HepG2 (cell line): ENCODE data around the gene CASKIN1. TPM values are rescaled to one million over a fixed set of nuclear protein-coding genes. Genes with fewer than 3 reads are reported as not detected.

Source experiments
- DDIT3 ChIP-seq: sonication (generic); formaldehyde crosslinking; IDR thresholded peaks from 2 replicates; pipeline ENCODE4 v1.4.0; 2020; ENCODE audit warnings: mild to moderate bottlenecking, missing genetic modification reagents
- DMTF1 ChIP-seq: sonication (generic); formaldehyde crosslinking; IDR thresholded peaks from 2 replicates; pipeline ENCODE4 v1.4.0; 2020; ENCODE audit warnings: mild to moderate bottlenecking, missing genetic modification reagents
- ELK4 ChIP-seq: sonication (generic); formaldehyde crosslinking; IDR thresholded peaks from 2 replicates; pipeline ENCODE4 v1.9.0; 2021; ENCODE audit warnings: missing genetic modification reagents, borderline replicate concordance
- FOXC1 ChIP-seq: sonication (generic); formaldehyde crosslinking; IDR thresholded peaks from 2 replicates; pipeline ENCODE4 v1.8.0; 2022; ENCODE audit warnings: mild to moderate bottlenecking, missing genetic modification reagents, borderline replicate concordance
- FOXO4 ChIP-seq: sonication (generic); formaldehyde crosslinking; conservative IDR thresholded peaks from 2 replicates; pipeline ENCODE4 v1.8.1; 2023; ENCODE audit warnings: missing genetic modification reagents
- HDAC6 ChIP-seq: fragments of 200-600 bp; sonication (generic); IDR thresholded peaks from 2 replicates; pipeline ENCODE4 v1.7.0; 2017; ENCODE audit warnings: mild to moderate bottlenecking, antibody characterized with exemption, low read length, low read depth
- HHEX ChIP-seq: IDR thresholded peaks from 2 replicates; pipeline ENCODE4 v1.6.1; 2016; ENCODE audit warnings: control low read depth
- MIER2 ChIP-seq: IDR thresholded peaks from 2 replicates; pipeline ENCODE4 v1.6.1; 2016; ENCODE audit warnings: missing biosample characterization, missing genetic modification reagents
- MIXL1 ChIP-seq: IDR thresholded peaks from 2 replicates; pipeline ENCODE4 v1.6.1; 2016
- NCOR1 ChIP-seq: fragments of 200-600 bp; sonication (generic); IDR thresholded peaks from 2 replicates; pipeline ENCODE4 v1.7.0; 2017; ENCODE audit warnings: antibody characterized with exemption, low read length, borderline replicate concordance
- PTBP1 ChIP-seq: fragments of 200-400 bp; formaldehyde crosslinking; IDR thresholded peaks from 2 replicates; pipeline ENCODE4 v1.6.1; 2018; ENCODE audit warnings: low read length, low read depth; ENCODE audit not compliant: poor library complexity, severe bottlenecking
- RBFOX2 ChIP-seq: fragments of 200-400 bp; formaldehyde crosslinking; IDR thresholded peaks from 2 replicates; pipeline ENCODE4 v1.6.1; 2017; ENCODE audit warnings: low read depth, mild to moderate bottlenecking, low read length
- SCMH1 ChIP-seq: sonication (generic); formaldehyde crosslinking; IDR thresholded peaks from 2 replicates; pipeline ENCODE4 v1.9.0; 2021; ENCODE audit warnings: missing genetic modification reagents, mild to moderate bottlenecking, borderline replicate concordance
- SSRP1 ChIP-seq: IDR thresholded peaks from 2 replicates; pipeline ENCODE4 v1.6.1; 2016; ENCODE audit warnings: control low read depth
- ZBTB3 ChIP-seq: sonication (generic); formaldehyde crosslinking; IDR thresholded peaks from 2 replicates; pipeline ENCODE4 v1.4.0; 2020; ENCODE audit warnings: low read depth, mild to moderate bottlenecking, moderate library complexity, missing genetic modification reagents, borderline replicate concordance
- ZNF282 ChIP-seq: fragments of 450-650 bp; IDR thresholded peaks from 2 replicates; pipeline ENCODE4 v1.6.1; 2018; ENCODE audit not compliant: partially characterized antibody
- ZNF530 ChIP-seq: sonication (generic); formaldehyde crosslinking; IDR thresholded peaks from 2 replicates; pipeline ENCODE4 v1.5.0; 2020; ENCODE audit warnings: low read depth, mild to moderate bottlenecking, missing genetic modification reagents
- ZNF749 ChIP-seq: sonication (generic); formaldehyde crosslinking; IDR thresholded peaks from 2 replicates; pipeline ENCODE4 v1.8.0; 2022; ENCODE audit warnings: mild to moderate bottlenecking, missing genetic modification reagents, moderate library complexity, borderline replicate concordance
- ZSCAN12 ChIP-seq: sonication (generic); formaldehyde crosslinking; IDR thresholded peaks from 2 replicates; pipeline ENCODE4 v1.9.0; 2021; ENCODE audit warnings: mild to moderate bottlenecking, missing genetic modification reagents
- ZZZ3 ChIP-seq: sonication (generic); formaldehyde crosslinking; IDR thresholded peaks from 2 replicates; pipeline ENCODE4 v1.4.0; 2020; ENCODE audit warnings: missing genetic modification reagents, mild to moderate bottlenecking, borderline replicate concordance
- polyA plus RNA-seq, 8 experiments: library from polyadenylated mRNA; depleted of rRNA in 3 of 8; stranded (reverse) in 7 of 8; unstranded in 1 of 8; fragments of >200 nt; fragmentation: Illumina TruSeq in 4 of 8; extraction: Trizol in 4 of 8; gene quantifications; 2 replicates each; pipeline versions ENCODE4 v1.2.1 to v1.2.3, GENCODE V29; 2011 to 2016; ENCODE audit warnings: low read depth in 4 of 8, missing spikeins in 1 of 8, mixed read lengths in 1 of 8; ENCODE audit not compliant: insufficient read depth in 1 of 8
- total RNA-seq, 5 experiments: library from RNA; depleted of rRNA; stranded (reverse); fragments of >200 nt; fragmentation: Illumina TruSeq; extraction: Trizol; gene quantifications; 2 replicates each; pipeline ENCODE4 v1.2.3, GENCODE V29; 2016; ENCODE audit warnings: low read depth in 1 of 5

Gene CASKIN1
- total and polyA plus RNA-seq, 2 of the 13 experiments (the other 11 are each of a cell fraction or from before 2014, with no cell fraction given) = 1.2 to 2.2 TPM

- TF ChIP-seq ZNF530 (no peak), MIXL1 (CRISPR knock-in tag) (no peak), NCOR1 (no peak), HHEX (no peak), FOXO4 (CRISPR knock-in tag) (0 out of 2 replicates have a peak, but pooled peaks have one; percentile 57), RBFOX2 (peak; percentile 52; the same call in 1 of the 2 replicates), ZZZ3 (CRISPR knock-in tag) (no peak), MIER2 (CRISPR knock-in tag) (no peak), SSRP1 (CRISPR knock-in tag) (no peak), DMTF1 (CRISPR knock-in tag) (no peak), ZBTB3 (CRISPR knock-in tag) (no peak), ZNF749 (CRISPR knock-in tag) (no peak), FOXC1 (CRISPR knock-in tag) (no peak), ELK4 (CRISPR knock-in tag) (no peak), HDAC6 (no peak), PTBP1 (no peak), ZNF282 (no peak), ZSCAN12 (CRISPR knock-in tag) (no peak), SCMH1 (CRISPR knock-in tag) (no peak), DDIT3 (CRISPR knock-in tag) (no peak)
These were observed 33.1 kb downstream of the CASKIN1 start (continued) for GRCh38 chr16:2163211-2163881.
